Fibroblast of mammary gland (primary cell): ENCODE results near the gene TNFSF12.
A peak's percentile ranks its signal among the peaks of the same experiment; 100 is the strongest.

Experiments
- DNase-seq: peaks from one replicate; pipeline ENCODE4 v3.0.0-alpha.2; 2010; ENCODE audit warnings: low read depth
- H3K4me3 ChIP-seq: 2 replicates; pipeline ENCODE4 v1.5.1; 2011; ENCODE audit warnings: low read depth, mild to moderate bottlenecking, low read length, moderate library complexity; ENCODE audit not compliant: control insufficient read depth
- CTCF ChIP-seq: conservative IDR thresholded peaks from 2 replicates; pipeline ENCODE4 v1.5.1; 2011; ENCODE audit warnings: low read depth, low read length, inconsistent platforms; ENCODE audit not compliant: control insufficient read depth, insufficient read depth

The TNFSF12 gene

GRCh38 chr17:7553356-7553755 is 4.5 kb downstream of the TNFSF12 start:
- DNase-seq: no peak
- H3K4me3 ChIP-seq: no peak overlapping the region
- TF ChIP-seq CTCF: no peak

- no peak overlapping the region for H3K4me3 ChIP-seq
- no peak for DNase-seq
- TF ChIP-seq CTCF: peak; percentile 14
These were observed 6.6 kb downstream of the TNFSF12 start for GRCh38 chr17:7555320-7555948.

- DNase-seq: no peak
- no peak overlapping the region for H3K4me3 ChIP-seq
- no peak for TF ChIP-seq CTCF
These were observed 7.8 kb downstream of the TNFSF12 start for GRCh38 chr17:7556627-7557026.

GRCh38 chr17:7557147-7557764 is 8.4 kb downstream of the TNFSF12 start:
- DNase-seq: no peak
- no peak for TF ChIP-seq CTCF
- H3K4me3 ChIP-seq: no peak overlapping the region

GRCh38 chr17:7557775-7558543 is 9.1 kb downstream of the TNFSF12 start:
- no peak for TF ChIP-seq CTCF
- peak; percentile 64 for DNase-seq
- peak overlapping the region; percentile 7 for H3K4me3 ChIP-seq

- H3K4me3 ChIP-seq: peak within 1 kb of the TSS; percentile 7
- DNase-seq: no peak
- TF ChIP-seq CTCF: no peak
These were observed 9.9 kb downstream of the TNFSF12 start, which contains the start of gene TNFSF13 for GRCh38 chr17:7558544-7559319. Gene TNFSF13 (plus strand): TSS chr17:7558750. CDS start chr17:7559040, 290 bp downstream.
